GM18499 (cell line): ENCODE measurements around the gene CFAP20DC.
"Not testable (repeated sequence)": the region's sequence is repeated elsewhere in the genome, so short reads cannot be mapped to it uniquely, and the experiment has no call there.

Experiments used
- ATAC-seq: cut with Tn5 transposase; IDR thresholded peaks from one replicate; pipeline ENCODE4 v1.9.1; 2021; ENCODE audit warnings: moderate number of reproducible peaks; ENCODE audit not compliant: insufficient read depth, unreplicated experiment

CFAP20DC gene

DNA sequence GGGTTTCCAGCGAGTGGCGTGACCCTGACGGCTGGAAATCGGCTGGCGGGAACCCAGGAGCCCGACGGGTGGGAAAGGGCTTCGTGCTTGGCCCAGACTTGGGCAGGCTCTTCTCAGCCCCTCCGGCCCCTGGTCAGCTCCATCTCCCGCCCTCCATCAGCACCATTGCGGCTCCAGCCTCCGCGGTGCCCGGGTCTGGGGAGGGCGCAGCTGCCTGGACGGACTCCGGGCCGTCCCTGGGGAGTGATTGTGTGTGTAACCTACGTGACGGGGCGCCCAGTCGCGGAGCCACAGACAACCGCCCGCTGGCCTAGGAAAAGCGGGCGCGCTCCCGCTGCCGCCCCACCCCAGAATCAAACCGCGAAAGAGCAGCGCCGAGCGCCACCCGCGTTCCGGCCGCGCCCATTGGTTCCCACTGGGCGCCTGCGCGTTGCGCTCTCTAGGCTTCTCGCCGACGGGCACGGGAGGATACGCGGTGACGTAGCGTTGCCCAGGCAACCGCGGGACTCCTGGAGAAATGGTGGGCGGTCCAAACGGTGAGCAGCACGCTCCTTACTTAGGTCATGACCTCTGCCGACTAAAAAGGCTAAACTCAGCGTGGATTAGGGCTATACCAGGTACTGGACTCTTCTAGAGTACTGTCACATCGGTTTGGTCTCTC lies at the start of gene CFAP20DC:
TSS of gene CFAP20DC (minus strand) at position 355 of the 661 bp plus-strand sequence. CDS start 394 bp downstream, outside the sequence.
- peak; percentile 94 for ATAC-seq

- ATAC-seq = not testable (repeated sequence)
These were observed 48.7 kb upstream of the CFAP20DC start for GRCh38 chr3:59098516-59098915.

GRCh38 chr3:59094446-59094845 lies 44.6 kb upstream of the CFAP20DC start:
- ATAC-seq = no peak

- no peak for ATAC-seq
These were observed 43.7 kb upstream of the CFAP20DC start for GRCh38 chr3:59093521-59093920.

DNA sequence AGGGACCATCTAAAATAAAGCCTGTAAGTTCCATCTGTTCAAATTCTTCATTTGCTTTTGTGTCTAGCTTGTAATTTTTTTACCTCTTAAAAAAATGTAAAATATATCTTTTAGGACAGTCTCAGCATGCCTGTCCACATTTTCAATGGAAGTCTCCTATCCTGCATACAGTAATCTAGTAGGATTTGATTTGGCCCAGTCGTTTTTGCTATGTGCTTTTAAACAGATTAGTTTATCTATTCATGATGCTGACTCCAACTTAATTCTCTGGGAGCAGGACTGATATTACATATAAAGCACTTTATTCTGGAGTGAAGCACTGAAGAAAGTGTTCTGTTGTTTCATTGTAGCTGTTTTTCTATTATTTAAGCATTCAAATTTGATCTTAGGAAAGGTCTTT lies 38.9 kb upstream of the CFAP20DC start:
- ATAC-seq = no peak

DNA sequence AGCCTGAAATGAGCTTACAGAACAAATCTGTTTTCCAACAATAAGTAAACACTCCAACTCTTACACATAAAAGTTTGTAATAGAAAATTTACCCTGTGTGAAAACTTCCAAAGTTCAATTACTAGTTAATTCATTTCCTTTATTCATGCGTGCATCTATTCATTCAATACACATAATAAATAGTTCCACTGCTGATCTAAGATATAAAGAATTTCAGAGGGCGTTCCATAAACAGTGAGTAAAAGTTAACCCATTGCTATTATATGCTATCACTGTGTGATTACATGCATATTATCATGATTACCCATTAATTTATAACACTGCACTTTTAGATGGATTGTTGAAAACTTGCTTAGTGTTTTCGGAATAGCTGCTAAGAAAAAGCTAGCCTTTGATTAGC lies 36.2 kb upstream of the CFAP20DC start:
- ATAC-seq = no peak

GRCh38 chr3:59084583-59084982 lies 34.8 kb upstream of the CFAP20DC start:
- ATAC-seq = no peak

- ATAC-seq = no peak
These were observed 32.3 kb upstream of the CFAP20DC start for GRCh38 chr3:59082106-59082505.

- no peak for ATAC-seq
These were observed 31.2 kb upstream of the CFAP20DC start for GRCh38 chr3:59081071-59081470.

- ATAC-seq = no peak
These were observed 30.1 kb upstream of the CFAP20DC start for GRCh38 chr3:59079962-59080361.

DNA sequence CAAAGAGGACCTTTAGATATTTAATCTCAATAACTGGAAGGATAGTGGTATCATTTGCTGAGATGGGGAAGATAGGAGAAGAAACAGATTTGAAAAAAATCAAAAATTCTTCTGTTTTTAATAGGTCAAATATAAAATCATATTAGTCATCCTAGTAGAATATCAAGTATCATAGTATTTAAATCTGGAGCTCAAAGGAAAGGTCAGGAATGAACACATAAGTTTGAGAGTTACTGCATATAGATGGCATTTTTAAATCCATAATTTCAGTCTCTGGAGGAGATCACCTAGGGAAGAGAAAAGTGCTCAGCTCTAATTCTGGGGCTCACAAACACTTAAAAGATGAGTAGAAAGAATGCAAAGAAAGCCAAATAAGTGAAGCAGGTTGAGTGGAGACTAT lies 24.9 kb upstream of the CFAP20DC start:
- no peak for ATAC-seq

DNA sequence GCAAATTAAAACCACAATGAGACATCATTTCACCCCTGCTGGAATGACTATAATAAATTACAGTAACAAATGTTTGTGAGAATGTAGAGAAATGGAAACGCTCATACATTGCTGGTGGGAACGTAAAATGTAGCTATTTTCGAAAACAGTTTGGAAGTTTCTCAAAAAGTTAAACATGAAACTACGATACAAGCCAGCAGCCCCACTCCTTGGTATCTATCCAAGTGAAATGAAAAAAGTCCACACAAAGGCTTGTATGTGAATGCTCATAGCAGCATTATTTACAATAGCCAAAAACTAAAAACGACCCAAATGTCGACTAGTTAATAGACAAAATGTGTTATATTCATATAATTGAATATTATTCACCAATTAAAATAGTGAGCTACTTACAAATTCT lies 22.9 kb upstream of the CFAP20DC start:
- ATAC-seq = no peak

DNA sequence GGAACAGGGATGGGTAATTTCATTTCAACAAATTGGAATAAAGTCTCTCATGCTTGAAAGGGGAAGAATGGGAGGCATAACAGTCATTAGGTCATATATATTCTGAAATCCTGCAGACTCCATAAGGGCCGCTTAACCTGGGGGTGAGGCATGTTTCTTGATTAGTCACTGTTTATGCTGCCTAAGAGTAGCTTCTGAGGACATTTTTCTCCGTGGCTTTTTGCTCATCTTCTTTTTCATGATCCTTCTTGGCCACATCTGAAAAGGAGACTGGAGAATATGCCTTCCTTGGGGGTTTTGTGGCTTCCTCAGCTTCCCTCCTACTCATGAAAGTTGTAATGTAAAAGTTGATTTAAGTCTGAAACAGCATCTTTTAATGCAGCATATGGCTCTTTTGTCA lies 20.0 kb upstream of the CFAP20DC start:
- no peak for ATAC-seq

GRCh38 chr3:59065240-59065639 lies 15.4 kb upstream of the CFAP20DC start:
- no peak for ATAC-seq

DNA sequence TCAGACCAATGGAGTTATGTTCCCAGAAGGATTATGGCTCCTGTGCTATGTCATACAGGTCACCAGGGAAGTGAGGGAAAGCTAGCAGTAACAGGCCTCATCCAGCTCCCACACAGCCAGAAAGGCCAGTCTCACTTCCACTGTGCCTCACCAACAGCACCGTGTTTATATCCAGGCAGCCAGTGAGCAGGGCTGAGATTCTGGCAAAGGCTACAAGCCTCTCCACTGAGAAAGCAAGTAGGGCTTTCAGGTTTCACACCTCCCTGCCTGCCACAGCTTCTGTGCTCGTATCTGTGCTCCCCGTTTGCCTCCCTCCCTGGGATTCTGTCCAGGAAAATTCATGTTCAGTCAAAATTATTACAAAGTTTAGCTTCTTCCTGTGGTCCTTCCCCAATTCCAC lies 14.9 kb upstream of the CFAP20DC start:
- no peak for ATAC-seq

DNA sequence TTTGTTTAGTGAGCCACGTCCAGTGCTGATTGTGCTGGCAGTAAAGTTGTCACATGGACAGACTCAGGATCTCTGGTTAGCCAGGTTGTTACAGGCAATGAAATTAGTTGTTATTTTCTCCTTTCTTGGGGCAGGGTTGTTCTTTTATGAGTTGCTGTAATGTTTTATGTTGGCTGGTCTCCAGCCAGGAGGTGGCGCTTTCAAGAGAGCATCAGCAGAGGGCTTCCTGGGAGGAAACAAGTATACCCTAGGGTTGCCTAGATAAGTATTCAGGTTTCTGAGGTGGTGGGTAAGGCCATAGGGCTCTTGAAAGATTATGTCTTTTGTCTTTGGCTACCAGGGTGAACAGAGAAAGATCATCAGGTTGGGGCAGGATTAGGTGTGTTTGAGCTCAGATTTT lies 14.5 kb upstream of the CFAP20DC start:
- no peak for ATAC-seq

GRCh38 chr3:59056706-59057105 lies 6.9 kb upstream of the CFAP20DC start:
- ATAC-seq = no peak

DNA sequence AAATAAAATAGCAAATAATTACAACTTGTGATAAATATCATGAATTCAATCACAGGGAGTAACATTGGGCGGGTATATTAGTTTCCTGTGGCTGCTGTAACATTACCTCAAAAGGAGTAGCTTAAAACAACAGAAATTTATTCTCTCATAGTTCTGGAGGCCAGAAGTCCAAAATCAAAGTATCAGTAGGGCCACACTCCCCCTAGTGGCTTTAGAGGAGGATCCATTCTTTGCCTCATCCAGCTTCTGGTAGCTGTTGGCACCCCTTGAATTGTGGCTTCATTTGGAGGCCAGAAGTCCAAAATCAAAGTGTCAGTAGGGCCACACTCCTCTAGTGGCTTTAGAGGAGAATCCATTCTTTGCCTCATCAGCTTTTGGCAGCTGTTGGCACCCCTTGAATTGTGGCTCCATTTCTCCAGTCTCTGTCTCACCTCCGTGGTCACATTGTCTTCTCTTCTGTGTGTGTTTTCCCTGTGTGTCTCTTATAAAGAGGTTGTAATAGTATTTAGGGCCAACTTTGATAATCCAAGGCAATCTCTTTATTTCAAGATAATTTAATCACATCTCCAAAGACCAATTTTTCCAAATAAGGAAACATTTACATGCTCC lies 3.1 kb upstream of the CFAP20DC start:
- ATAC-seq = no peak

- not testable (repeated sequence) for ATAC-seq
These were observed 1.1 kb upstream of the CFAP20DC start for GRCh38 chr3:59050811-59051414.

DNA sequence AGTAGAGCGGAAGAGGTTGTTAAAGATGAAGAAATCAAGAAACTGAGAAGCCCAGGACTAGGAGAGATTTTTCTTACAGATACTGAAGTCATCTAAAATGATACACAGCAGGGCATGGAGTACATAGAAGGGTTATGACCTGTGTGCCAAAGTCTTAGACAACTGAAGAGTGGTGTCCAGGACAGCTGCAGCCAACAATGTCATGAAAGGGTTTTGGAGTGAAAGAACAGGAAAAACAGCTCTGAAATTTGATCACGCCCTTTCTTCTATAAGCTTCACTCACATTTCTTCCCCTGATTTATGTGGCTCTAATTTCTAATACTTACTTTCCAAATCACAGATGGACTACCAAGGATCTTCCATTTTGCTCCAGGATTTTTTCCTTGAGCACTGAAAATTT lies 3.0 kb downstream of the CFAP20DC start:
- no peak for ATAC-seq

DNA sequence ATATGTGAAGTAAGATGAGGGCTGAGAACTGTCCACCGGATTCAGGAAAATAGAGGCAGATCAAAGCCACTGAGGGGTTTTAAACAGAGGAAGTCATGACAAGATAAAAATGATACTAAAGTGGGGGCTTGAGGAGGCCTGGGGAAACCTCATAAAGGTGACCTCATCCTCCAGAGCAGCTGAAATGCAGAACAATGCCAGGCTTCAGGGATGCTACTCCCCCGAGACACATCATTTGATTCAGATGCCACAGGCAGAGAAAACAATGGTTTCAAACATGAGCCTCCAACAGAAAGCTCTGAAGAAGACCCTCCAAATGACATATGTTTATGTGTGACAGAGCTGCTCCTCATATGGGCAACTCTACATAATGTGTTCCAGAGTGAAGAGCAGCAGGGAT lies 6.4 kb downstream of the CFAP20DC start:
- ATAC-seq = no peak

GRCh38 chr3:59040902-59041301 lies 8.9 kb downstream of the CFAP20DC start:
- no peak for ATAC-seq
